ENCODE data around the gene ESAM. TPM values are rescaled to one million over a fixed set of nuclear protein-coding genes. Genes with fewer than 3 reads are reported as not detected.
"Not testable (repeated sequence)": the region's sequence is repeated elsewhere in the genome, so short reads cannot be mapped to it uniquely, and the experiment has no call there.

Gene ESAM
- polyA plus RNA-seq, 3 donors: 59.4 to 78.9 (median 69.4) TPM

DNA sequence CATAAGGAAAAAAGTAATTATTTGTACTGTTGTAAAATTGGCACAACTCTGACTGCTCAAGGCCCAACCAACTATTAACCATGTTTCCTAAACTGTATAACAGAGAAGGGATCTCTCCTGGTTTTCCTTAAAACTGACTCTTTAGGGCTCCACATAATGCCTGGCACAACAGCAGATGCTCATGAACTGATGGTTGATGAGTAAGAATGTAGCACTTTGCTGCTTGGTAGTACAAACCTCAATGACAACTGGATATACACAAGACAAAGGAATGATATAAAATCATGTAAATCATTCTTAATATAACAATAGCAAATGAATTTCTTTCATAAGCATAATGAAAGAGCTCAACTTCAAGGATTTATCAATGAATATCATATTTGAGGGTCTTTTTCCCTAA, 26.4 kb upstream of the ESAM start:
- DNase-seq: no peak

DNA sequence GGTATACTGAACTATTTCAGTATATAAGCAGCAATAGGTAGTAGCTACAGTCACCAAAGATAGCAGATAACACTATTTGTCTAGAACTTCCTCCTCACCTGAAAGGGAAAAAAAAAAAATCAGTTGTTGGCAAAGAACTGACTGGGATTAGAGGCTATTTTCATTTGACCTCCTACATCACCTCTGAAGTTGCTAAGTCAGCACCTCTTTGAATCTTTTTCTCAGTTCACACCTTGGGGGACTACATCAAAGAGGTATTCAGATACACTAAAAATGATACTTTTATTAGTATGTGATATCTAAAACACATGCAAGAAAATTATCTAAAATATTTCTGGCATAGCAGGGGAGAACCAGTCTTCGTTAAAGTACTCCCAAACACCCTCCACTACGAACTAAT, 22.0 kb upstream of the ESAM start:
- no peak for DNase-seq

DNA sequence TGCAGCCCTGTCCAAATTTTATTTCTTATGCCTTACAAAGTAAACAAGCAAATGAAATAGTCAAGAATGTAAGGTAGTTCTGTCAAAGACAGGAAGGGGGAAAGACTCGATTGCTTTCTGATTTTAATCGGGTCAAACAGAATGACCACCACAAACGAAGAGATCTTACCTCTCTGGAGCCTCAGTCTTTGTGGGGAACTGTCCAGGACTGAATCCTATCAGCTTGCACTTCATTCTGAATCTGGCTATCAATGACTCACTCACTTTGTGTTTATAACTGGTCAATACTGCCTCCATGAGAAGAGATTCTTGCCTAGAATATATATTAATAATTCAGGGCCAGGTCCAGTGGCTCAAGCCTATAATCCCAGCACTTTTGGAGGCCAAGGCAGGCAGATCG, 20.9 kb upstream of the ESAM start:
- DNase-seq: no peak

DNA sequence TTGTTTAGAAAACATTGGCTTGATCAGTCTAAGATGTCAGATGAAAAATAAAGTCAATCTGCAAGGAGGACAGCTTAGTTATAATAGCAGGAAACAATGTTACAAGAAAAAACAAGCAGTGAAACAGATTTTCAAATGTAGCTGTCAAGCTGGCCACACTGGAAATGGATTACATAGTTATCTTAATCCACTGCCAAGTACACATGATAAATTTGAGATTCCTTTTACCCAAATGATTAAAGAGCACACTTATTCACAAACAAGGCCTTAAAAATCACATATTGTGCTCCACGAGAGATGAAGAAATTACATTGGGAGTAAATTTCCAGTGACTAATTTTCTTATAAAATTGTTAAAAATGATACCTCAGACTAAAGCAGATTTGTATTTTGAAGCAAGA, 17.5 kb upstream of the ESAM start:
- DNase-seq: no peak

DNA sequence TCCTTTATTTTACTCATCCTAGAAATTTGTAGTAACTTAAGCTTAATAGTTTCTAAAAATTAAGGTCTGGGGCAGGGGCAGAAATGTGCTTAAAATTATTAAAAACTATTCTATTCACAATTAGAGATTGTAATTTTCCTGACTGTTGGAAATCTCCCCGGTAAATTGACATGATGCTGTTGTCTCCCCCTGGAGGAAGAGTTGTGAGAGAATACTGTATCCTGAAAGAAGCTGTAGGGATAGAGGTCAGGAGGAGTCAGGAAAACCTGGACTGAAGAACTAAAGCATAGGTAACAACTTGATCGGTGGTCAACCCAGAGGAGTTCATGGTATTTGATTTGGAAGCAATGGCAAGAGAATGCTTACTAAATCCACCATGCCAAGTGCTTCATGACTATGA, 16.2 kb upstream of the ESAM start:
- no peak for DNase-seq

DNA sequence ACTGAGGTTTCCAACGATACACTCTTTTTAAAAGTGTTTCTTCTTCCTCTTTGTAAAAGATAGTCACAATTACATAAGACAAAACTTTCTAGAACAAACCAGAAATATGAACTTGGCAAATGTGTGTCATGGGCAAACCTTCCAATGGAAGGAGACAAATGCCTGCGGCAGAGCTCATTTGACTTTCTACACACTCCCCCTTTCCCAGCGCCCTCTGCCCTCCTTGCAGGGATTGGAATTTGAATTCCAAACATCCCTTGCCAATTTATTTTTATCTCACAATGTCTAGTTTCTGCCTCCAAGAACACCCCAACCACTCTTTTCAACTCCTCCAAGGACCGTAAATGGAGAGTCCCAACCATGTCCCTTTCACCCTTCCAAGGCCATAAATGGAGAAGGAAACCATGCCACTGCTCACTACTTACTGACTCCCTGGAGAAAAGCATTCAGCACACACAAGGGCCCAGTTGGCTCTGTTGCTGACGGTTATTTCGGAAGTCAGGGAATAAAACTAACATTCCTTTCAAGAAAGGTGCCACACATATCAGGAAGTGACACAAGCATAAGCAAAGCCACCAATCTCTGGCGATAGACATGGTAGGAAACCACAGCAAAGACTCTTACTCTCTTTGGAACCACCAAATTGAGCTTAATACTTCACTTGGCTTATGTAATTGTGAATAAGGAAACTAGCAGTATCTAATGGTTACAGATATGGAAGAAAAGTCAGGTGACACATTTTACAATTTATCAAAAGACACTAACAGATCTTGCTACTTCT, 15.0 kb upstream of the ESAM start:
- DNase-seq: no peak

DNA sequence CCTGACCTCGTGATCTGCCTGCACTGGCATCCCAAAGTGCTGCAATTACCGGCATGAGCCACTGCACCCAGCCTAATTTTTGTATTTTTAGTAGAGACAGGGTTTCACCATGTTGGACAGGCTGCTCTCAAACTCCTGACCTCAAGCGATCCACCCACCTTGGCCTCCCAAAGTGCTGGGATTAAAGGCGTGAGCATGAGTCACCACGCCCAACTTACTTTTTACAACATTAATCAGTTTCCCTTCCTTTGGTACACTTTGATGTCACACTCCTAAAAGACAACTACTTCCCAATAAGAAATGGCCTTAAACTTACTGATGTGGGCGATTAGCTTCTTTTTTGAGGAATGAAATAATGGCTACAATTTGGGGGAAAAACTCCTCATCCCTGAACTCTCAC, 8.9 kb upstream of the ESAM start:
- not testable (repeated sequence) for DNase-seq

DNA sequence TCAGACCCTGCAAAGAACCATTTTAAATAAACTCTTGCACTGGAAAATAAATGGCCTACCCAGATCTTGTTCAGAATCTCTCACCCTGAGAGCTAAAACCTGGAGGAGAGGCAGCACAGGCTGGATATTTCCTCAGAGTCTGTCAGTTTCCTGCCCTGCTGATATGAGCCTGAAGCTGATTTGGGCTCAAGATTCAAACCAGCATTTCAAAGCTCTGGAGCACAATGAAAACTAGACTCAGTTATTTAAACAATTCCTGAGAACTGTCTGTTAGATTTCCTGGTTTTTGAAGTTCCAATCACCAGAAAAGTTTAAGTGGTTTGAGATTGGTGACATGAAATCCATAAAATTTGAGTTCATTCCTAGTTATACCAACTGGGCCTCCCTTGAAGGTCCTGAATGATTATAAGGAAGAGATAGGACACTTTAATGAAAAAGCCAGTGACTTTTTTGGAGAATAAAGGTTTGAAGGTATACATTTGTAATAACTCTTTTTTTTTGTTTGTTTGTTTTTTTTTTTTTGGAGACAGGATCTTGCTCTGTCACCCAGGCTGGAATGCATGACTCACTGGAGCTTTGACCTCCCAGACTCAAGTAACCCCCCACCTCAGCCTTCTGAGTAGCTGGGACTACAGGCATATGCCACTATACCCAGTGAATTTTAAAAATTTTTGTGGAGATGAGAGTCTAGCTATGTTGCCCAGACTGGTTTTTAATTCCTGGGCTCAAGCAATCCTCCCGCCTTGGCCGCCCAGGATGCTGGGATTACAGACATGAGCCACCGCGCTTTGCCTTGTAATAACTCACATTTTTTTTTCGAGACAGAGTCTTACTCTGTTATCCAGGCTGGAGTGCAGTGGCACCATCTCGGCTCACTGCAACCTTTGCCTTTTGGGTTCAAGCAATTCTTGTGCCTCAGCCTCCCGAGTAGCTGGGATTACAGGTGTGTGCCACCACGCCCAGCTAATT, 8.0 kb upstream of the ESAM start:
- DNase-seq: no peak

DNA sequence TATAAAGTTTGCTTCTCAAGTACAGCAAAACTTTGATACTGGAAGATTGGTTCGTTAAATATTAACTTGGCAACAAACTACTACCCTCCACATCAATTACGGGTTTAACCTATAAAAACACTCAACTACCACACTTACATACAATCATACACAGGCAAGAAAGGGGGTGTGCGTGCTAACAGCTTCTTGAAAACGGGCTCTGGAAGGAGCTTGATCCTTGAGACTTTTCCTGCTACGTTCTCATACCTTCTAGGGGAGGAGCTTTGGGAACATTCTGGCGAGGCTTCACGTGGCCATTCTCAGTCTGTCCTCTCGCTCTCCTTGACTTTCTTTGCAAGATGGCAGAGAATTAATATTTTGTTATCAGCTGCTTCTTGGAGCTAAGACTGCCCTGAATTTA, 6.8 kb upstream of the ESAM start:
- no peak for DNase-seq

DNA sequence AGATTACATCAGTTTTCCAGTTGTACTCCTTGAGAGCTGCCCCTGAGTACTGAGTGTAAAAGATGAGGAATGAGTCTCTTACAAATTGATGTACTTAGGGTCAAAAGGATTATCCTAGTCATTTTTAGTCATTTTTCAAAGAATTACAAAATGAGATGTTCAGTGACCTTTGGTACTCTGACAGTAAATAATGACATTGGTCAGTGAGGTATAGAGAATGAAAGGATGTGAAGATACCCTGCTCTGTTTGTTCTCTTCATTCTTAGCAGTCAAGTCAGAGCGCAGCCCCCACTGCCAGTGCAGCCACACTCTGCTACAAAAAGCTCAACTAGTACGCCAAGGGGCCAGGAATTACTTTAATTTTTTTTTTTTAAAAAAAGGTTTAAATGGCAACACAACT, 4.1 kb upstream of the ESAM start:
- DNase-seq: no peak

DNA sequence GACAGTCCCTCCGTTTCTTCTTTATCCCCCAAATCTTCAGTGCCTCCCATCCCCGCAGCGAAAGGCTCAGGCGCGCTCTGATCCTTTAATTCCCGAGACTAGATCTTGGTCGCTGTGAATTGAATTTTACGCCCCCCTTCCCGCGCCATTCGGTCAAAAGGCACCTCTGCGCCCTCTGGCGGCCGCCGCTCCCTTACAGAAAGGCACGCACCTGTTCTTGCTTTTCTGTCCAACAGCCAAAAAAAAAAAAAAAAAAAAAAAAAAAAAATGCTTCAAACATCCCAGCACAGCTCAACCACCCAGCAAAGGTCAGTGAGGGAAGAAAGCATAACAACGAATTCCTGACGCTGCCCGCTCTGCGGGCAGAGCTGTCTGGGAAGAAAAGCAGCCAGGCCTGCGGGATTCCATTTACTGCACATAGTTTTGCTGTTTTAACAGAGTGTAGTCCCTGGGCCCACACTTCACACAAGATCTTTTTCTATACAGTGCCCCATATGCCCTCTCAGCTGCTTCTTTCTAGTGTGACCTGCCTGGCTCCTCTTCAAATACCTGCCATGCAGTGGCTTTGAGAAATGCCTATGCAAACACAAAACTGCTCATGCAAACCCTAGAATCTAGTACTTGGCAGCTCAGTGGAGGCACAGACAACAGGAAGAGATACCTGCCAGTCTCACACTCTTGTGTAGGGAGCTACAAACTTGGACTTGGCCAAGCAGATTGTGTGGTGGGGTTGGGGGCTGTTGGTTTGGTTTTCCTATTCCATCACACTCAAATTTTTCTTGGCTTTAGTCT, 1.3 kb upstream of the ESAM start:
- peak; percentile 86 for DNase-seq

DNA sequence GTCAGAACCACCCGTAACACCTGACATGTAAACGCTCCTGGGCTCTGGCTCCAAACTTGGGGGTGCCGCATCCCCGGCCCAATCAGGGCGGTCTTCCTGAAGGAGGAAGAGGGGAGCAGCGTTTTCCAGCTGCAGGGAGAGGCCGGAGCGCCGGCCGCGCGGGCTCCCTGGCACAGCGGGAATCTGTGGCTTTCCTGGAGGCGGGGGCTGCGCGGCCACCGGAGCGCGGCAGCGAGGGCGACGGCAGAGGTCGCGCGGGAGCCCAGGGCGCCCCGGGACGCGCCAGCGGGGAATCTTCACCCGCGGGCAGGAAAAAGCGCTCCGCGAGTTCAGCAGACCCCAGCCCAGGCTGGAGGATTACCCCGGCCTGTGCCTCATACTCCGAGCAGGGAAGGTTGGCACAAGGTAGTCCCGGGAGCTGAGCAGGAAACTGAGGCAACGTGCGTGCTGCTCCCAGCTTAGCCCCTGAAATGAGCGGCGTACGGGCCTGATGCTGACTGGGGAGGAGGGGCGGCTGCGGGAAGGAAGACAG, 600 bp upstream of the ESAM start:
- DNase-seq: no peak

DNA sequence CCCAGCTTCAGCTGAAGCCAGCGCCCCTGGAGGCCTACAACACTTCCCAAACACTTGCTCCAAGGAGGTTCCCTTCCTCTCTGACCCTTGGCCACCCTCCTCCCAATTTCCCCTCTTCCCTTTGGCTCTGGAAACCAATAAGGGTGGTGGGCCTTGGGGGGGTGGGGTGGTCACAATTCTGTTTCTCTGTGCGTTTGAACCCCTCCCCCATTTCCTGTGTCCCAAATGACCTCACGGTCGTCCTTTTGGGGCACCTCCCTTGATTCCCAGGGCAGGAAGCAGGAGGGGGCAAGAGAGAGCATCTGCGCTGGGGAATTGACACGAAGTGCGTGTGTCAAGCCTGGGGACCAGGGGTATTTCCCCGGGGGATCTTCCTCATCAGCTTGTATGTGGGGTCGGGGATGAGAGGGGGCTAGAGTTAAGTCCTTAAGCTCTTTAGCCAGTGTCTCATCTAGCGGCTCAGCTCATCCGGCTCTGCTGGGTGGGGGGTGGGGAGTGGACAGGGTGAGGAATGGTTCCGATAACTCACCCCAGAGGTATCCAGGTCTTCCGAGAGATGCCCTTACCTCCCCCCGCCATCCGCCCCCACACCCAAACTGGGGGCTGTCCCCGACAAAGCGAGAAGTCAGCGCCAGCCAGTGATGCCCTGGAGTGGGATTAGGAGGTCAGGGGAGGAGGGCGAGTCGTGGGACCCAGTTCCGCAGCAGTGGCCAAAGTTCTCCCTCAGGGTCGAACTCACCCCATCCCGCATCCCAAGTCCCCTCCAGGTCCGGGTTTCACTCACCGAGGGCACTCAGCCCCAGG, 587 bp downstream of the ESAM start:
- no peak for DNase-seq

DNA sequence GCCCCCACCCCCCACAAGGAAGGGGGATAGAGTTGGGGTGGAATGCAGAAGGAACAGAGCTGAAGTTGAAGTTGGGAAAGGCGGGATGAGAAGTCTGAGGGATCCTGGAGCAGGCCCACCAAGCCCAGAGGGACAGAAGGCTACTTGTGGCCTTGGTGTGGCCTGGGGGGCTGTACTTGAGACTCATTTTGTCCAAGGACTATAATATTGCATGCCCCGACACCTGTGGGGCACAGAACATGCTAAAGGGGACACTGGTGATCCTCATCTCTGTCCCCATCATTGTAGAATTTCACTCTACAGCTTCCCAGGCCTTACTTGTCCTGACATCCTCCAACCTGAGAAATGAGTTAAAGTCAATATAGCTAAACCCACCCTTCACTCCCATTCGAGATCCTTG, 1.3 kb downstream of the ESAM start:
- DNase-seq: no peak

DNA sequence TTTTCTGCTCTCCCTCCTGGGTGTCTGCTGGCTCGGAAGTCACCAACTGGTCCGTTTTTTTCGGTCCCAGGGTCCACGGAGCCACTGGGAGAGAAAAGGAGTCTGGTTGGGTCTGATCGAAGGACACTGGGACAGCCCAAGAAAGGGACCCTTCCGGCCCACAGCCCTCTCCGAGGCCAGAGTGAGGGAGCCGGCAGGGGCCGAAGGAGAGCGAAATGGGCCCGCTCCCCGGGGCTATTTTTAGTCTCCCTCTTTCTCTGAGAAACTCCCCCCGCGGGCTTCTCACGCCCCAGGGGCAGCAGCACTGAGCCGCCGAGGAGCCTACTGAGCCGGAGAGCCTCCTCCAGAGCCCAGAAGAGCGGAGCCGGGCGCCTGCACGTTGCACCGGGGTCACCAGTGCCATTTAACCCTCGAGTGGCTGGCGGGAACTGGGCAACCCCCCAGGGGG, 1.9 kb downstream of the ESAM start:
- no peak for DNase-seq

DNA sequence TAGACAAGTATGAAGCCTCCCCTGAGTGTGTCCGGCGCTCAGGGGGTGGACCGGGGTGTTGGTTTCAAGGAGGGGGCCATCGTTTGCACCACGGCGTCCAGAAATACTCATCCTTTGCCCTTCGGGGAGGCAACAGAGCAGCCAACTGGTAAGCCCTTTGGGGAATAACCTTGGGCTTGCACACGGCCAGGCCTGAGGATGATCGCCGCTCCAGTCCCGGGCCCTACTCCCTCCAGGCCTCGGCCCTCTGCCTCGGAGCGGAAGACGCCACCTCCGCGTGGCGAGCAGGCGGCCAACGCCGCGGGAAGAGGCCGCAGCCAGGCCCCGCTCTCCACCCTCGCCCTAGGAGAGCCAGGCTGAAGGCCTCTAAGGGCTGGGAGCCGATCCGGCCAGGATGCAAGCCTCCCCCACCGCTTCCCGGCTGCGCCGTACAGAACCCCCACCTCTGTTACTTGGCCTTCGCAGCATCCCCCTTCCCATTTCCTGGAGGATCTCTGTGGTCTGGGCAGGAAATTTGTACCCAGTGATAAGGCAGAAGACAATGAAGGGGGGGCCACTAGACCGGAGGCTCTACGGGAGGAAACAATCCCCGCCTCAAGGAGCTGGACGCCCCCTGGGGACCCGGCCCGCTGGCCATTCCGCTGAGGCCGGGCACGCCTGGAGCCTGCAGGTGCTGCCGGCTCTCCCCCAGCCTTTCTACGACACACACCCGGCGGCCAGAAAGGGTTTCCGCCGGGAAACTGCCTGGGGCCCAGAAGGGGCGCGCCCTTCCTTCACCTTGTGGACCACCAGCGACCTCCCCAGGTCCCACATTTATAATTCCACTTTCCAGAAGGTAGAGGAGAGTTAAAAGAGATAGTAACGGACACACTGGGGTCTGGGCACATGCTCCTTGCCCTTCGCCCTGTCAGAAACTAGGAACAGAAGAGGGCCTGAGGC, 2.6 kb downstream of the ESAM start:
- DNase-seq: no peak

DNA sequence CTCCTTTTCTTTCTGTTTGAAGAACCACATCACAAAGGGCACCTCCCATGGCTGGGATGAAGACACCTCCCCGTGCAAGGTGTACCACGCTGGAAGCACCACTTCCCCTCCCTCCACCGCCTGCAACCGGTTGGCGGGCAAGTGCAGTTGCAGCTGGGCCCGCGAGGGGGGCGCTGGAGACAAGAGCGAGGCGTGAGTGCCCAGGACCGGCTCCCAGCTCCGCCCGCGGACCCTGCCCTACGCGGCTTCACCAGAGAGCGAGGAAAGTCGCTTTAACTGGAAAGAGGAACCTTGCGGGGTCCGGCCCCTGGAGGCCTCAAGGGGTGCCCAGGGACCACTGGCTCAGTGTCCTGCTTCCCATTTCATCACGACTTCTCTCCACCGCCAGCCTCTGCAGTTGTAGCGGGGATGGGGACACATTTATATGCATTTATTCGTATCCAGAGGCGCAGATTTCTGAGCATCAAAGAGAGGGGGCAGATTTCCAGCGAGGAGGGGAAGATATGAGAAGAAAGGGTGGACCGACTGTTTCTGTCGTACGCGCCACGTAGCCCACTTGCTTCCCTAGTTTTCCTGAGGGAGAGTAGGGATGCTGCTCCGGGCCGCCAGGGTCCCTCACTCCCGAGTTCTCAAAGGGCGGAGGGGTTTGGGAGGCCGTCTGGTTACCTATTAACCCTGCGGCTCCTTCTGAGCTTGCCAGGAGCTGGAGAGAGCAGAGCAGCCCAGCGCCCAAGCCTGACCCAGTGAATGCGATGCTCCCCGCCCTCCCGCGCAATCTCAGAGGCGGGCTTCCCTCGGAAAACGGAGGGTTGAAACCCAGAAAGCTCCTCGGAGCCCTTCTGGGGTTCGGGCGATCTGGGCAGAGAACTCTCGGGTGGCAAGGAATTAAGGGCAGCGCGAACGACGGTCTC, 3.5 kb downstream of the ESAM start:
- peak; percentile 72 for DNase-seq

DNA sequence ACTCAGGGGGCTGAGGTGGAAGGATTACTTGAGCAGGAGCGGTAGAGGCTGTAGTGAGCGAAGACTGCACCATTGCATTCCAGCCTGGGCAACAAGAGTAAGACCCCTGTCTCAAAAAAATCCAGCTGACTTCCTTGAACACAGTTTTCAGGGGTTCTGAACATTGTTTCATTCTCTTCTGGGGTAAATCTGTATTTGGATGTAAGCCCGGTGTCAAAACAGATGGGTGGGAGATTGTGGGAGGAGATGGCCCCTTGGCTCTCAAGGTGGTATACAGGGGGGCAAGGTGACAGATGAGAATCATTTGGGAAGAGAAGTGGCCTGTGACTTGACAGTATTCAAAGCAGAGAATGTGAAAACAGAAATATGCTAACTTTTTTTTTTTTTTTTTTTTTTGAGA, 4.8 kb downstream of the ESAM start:
- no peak for DNase-seq

DNA sequence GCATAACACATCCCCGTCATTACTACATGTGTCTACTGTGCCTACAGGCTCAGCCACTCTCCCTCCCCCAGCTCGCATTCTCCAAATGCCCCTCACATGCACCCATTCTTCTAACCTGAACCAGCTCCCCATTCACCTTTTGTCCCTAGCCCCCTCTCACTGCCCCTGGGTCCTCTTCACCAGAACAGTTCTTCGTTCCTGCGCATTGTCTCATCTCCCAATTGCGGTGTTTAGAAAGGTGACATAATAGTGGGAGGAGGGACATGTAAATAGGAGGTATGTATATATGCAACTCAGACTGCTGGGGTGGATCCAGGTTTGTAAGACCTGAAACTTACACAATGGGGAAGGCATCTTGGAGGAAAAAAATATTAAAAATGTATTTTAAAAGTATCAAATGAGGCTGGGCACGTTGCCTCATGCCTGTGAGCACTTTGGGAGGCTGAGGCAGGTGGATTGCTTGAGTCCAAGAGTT, 5.3 kb downstream of the ESAM start:
- no peak for DNase-seq

Data from renal pelvis (tissue), 4 donors.